ENCODE results near the gene GNB5.
"Not testable (repeated sequence)": the region's sequence is repeated elsewhere in the genome, so short reads cannot be mapped to it uniquely, and the experiment has no call there.

GNB5 gene

DNA sequence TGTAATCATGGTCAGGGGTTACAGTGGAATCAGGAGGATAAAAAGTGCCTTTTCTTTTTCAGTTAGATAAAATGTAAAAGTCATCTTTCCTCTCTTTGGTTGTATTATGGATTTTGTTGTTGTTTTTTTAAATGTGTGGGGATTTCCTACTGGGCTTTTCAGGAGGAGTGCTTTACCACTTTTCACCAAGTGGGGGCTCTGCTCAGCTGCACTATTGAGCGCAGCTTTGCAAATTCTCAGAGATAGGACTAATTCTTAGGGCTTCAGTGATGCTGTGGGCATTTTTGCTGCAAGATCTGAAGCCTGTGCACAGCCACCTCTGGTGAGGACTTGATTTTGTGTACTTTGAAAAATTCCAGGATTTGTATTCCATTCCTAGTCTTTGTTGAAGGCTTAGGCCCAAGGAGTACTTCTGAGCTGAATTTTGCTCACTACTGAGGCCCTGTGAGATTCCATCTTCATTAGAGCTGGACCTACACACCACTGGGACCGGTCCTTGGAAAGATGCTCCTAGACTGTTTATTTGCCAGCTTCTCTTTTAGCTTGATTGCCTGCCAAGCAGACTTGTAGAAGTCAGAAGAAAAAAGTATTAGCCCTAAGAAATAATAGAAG is 7.5 kb downstream of the GNB5 start:
- peaks cover 13% of the 10 kb centered on the region for H3K4me1 ChIP-seq (ENCODE audit: control insufficient read depth, insufficient read depth, low read length)
- no peaks in the 10 kb centered on the region for H3K27me3 ChIP-seq (ENCODE audit: control insufficient read depth in 1 of 2, insufficient read depth in 2 of 2, low read length in 2 of 2)
- no peaks in the 10 kb centered on the region for H3K9me3 ChIP-seq (ENCODE audit: control insufficient read depth in 2 of 2, low read length in 2 of 2)
- H3K4me3 ChIP-seq (ENCODE audit: low read length in 2 of 2): no peak overlapping the region
- H3K36me3 ChIP-seq (ENCODE audit: control insufficient read depth in 2 of 2, insufficient read depth in 2 of 2, low read length in 2 of 2): no peaks in the 10 kb centered on the region
- no peak overlapping the region for H3K27ac ChIP-seq (ENCODE audit: low read length)
- no peak overlapping the region for H3K9ac ChIP-seq (ENCODE audit: low read length in 2 of 2)

DNA sequence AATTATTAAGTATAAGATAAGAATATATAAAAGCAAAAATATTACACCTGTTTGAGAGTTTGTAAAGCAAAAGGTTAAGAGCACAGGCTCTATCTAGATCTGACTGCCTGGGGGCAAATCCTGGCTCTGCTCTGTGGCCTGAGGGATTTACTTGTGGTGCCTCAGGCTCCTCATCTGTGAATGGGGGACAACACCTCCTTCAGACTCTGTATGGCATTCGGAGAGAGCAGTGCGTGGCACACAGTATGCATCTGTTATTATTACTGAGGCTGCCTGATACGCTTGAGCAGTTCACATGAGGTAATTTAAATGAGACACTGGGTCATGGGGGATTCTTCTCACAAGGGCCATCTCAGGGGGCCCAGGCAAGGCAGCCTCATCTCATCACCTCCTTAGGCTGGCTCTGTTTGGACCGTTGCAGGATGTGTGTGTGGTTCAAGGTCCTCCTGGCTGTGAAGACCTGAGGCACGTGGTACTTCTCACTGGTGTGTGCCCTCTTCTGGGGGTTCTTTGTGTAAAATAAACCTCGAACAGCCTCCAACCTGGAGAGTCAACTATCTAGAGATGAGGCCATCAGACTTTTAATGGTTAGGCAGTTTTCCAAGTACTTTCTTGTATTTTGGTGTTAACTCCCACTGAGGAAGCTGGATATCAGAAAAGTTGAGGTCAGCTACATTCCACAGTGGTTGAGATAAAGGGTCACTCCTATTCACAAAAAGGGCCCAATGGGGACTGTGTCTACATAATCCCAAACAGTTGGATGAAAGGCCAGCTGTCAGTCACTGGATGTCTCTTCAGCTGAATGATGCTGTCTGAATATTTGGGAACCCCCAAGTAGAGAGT is 9.0 kb downstream of the GNB5 start:
- no peaks in the 10 kb centered on the region for H3K27me3 ChIP-seq (ENCODE audit: control insufficient read depth in 1 of 2, insufficient read depth in 2 of 2, low read length in 2 of 2)
- H3K27ac ChIP-seq (ENCODE audit: low read length): no peak overlapping the region
- peaks cover 15% of the 10 kb centered on the region for H3K4me1 ChIP-seq (ENCODE audit: control insufficient read depth, insufficient read depth, low read length)
- H3K9me3 ChIP-seq (ENCODE audit: control insufficient read depth in 2 of 2, low read length in 2 of 2): no peaks in the 10 kb centered on the region
- H3K36me3 ChIP-seq (ENCODE audit: control insufficient read depth in 2 of 2, insufficient read depth in 2 of 2, low read length in 2 of 2): no peaks in the 10 kb centered on the region
- no peak overlapping the region for H3K4me3 ChIP-seq (ENCODE audit: low read length in 2 of 2)
- H3K9ac ChIP-seq (ENCODE audit: low read length in 2 of 2): no peak overlapping the region

DNA sequence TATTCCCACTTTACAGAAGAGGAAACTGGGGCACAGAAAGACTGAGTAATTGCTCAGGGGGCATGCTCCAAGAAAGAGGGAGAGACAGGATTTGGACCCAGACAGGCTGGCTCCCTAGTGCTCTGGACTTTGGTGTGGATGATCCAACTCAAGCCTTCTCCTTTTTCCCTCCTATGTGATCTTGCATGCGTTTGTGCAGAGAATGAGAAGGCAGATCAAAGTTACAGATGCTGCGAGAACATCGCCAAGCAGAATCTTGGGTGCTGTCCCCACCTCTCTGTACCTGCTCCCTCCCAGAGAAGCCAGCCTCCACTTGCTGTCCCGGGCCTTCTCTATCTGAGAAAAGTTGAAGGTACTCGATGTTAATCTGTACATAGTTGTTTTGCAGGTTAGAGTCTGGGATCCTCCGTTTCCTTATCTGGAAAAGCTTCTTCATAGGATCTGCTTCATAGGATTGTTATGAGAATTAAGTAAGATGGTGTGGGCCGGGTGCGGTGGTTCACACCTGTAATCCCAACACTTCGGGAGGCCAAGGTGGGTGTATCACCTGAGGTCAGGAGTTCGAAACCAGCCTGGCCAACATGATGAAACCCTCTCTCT is 10.2 kb downstream of the GNB5 start:
- H3K27ac ChIP-seq (ENCODE audit: low read length): no peak overlapping the region
- no peaks in the 10 kb centered on the region for H3K27me3 ChIP-seq (ENCODE audit: control insufficient read depth in 1 of 2, insufficient read depth in 2 of 2, low read length in 2 of 2)
- H3K9ac ChIP-seq (ENCODE audit: low read length in 2 of 2): no peak overlapping the region
- peaks cover 15% of the 10 kb centered on the region for H3K4me1 ChIP-seq (ENCODE audit: control insufficient read depth, insufficient read depth, low read length)
- no peaks in the 10 kb centered on the region for H3K36me3 ChIP-seq (ENCODE audit: control insufficient read depth in 2 of 2, insufficient read depth in 2 of 2, low read length in 2 of 2)
- H3K4me3 ChIP-seq (ENCODE audit: low read length in 2 of 2): peak overlapping the region; percentile 86
- H3K9me3 ChIP-seq (ENCODE audit: control insufficient read depth in 2 of 2, low read length in 2 of 2): no peaks in the 10 kb centered on the region

DNA sequence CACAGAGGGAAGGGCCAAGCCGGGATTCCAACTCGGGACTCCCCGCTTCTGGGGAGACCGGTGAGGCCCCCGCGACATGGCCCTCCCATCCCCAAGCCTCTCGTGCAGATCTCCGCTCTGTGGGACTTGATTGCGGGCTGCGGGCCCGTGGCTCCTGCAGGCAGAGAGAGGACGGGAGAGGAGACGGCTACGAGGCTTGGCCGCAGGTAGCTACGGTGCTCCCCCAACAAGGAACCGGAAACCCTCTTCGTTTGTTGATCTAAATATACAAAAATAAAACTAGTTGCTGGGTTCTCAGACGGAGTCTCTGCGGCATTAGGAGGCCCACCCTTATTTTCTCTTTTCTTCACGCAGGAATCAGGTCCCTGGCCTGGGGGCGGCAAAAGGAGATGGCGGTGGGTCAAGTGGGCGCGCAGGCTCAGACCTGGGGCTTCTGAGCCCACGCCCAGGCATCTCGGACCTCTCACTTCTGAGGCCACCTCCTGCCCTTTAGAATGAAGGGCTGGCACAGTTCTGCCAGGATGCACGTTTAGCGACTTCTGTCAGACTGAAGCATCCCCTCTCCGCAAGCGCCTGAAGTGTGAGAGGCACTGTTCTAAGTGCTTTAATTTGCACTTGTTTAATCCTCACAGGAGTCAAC is 10.9 kb downstream of the GNB5 start:
- peak overlapping the region; percentile 86 for H3K4me3 ChIP-seq (ENCODE audit: low read length in 2 of 2)
- peak overlapping the region; percentile 64 for H3K27ac ChIP-seq (ENCODE audit: low read length)
- peaks cover 15% of the 10 kb centered on the region for H3K4me1 ChIP-seq (ENCODE audit: control insufficient read depth, insufficient read depth, low read length)
- H3K27me3 ChIP-seq (ENCODE audit: control insufficient read depth in 1 of 2, insufficient read depth in 2 of 2, low read length in 2 of 2): no peaks in the 10 kb centered on the region
- no peaks in the 10 kb centered on the region for H3K36me3 ChIP-seq (ENCODE audit: control insufficient read depth in 2 of 2, insufficient read depth in 2 of 2, low read length in 2 of 2)
- H3K9me3 ChIP-seq (ENCODE audit: control insufficient read depth in 2 of 2, low read length in 2 of 2): no peaks in the 10 kb centered on the region
- H3K9ac ChIP-seq (ENCODE audit: low read length in 2 of 2): peak overlapping the region; percentile 84 to 89

DNA sequence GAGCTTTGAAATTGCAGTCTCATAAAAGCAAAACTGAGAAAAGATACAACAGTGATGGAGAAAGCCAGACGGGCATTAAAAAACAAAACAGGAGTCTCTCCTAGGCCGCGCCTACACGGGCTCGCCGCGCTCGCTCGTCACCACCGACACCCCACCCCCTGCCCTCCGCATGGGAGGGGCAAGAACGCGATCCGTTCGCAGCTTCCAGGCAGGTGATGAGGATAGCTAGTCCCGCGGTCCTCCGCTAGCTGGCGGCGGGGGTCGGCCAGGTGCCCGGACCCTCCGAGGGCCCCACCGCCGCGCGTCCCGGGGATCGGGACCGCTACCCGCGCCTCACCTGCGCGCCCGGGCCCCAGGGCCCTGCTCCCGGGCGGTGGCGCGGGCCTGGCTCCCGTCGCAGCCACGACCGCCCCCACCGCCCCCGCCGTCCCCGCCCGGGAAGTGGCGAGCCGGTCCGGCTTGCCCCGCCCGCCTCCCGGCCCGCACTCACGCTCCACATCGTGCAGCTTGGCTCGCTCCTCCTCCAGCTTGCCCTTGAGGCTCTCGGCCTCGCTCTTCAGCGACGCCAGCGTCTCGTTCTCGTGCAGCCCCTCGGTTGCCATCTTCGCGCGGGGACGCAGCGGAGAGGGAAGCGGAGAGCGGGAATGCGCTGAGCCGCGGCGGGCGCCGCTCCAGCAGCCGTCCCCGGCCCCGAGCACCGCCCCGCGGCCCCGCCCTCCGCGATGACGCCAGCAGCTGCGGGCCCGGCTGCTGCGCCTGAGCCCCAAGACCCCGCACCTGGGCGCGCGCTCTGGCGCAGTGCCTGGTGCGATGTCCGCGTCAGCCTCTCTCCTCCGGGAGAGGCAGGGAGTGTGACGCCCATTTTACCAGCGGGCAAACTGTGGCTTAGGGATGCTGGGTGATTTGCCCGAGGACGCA is 11.7 kb downstream of the GNB5 start:
- peaks cover 15% of the 10 kb centered on the region for H3K4me1 ChIP-seq (ENCODE audit: control insufficient read depth, insufficient read depth, low read length)
- peak overlapping the region; percentile 86 for H3K4me3 ChIP-seq (ENCODE audit: low read length in 2 of 2)
- no peaks in the 10 kb centered on the region for H3K27me3 ChIP-seq (ENCODE audit: control insufficient read depth in 1 of 2, insufficient read depth in 2 of 2, low read length in 2 of 2)
- H3K9me3 ChIP-seq (ENCODE audit: control insufficient read depth in 2 of 2, low read length in 2 of 2): no peaks in the 10 kb centered on the region
- peak overlapping the region; percentile 64 for H3K27ac ChIP-seq (ENCODE audit: low read length)
- no peaks in the 10 kb centered on the region for H3K36me3 ChIP-seq (ENCODE audit: control insufficient read depth in 2 of 2, insufficient read depth in 2 of 2, low read length in 2 of 2)
- H3K9ac ChIP-seq (ENCODE audit: low read length in 2 of 2): peak overlapping the region; percentile 84 to 89

DNA sequence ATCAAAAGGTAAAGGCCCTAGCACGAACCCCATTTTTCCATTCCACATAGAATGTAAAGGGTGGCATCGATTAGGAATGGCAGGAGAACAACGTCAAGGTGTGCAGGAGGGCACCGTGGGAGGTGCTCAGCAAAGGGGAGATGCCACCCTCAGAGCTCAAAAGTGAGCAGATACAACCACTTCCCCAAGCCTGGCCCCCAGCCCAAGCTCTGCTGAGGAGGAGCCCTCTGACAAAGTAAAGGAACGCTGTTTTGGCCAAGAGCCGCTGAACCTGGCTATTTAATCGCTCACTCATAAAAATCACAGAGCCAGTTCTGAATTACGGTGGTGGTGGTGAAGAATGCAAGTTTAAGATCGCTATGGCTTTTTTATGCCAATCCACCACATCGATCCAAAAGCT is 12.4 kb downstream of the GNB5 start:
- no peaks in the 10 kb centered on the region for H3K36me3 ChIP-seq (ENCODE audit: control insufficient read depth in 2 of 2, insufficient read depth in 2 of 2, low read length in 2 of 2)
- peak overlapping the region; percentile 84 to 89 for H3K9ac ChIP-seq (ENCODE audit: low read length in 2 of 2)
- H3K4me3 ChIP-seq (ENCODE audit: low read length in 2 of 2): peak overlapping the region; percentile 86
- H3K27ac ChIP-seq (ENCODE audit: low read length): peak overlapping the region; percentile 64
- no peaks in the 10 kb centered on the region for H3K27me3 ChIP-seq (ENCODE audit: control insufficient read depth in 1 of 2, insufficient read depth in 2 of 2, low read length in 2 of 2)
- no peaks in the 10 kb centered on the region for H3K9me3 ChIP-seq (ENCODE audit: control insufficient read depth in 2 of 2, low read length in 2 of 2)
- H3K4me1 ChIP-seq (ENCODE audit: control insufficient read depth, insufficient read depth, low read length): peaks cover 15% of the 10 kb centered on the region

DNA sequence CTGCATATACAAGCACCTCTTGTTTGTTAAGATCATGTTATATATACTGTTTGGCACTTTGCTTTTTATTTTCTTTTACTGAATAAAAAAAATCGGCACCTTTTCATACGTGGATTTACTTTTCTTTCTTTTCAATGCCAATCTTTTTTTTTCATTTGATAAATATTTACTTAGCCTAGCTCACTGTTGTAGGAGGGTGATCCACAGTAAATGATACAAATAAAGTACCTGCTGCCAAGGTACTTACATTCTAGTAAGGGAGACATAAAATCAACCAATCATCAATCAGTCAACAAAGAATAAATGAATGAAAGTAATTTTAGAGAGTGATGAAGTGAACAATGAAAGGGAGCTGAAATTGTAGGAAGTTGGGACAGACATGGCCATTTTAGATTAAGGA is 18.3 kb downstream of the GNB5 start:
- no peak overlapping the region for H3K9ac ChIP-seq (ENCODE audit: low read length in 2 of 2)
- H3K4me3 ChIP-seq (ENCODE audit: low read length in 2 of 2): no peak overlapping the region
- no peak overlapping the region for H3K27ac ChIP-seq (ENCODE audit: low read length)
- H3K36me3 ChIP-seq (ENCODE audit: control insufficient read depth in 2 of 2, insufficient read depth in 2 of 2, low read length in 2 of 2): no peaks in the 10 kb centered on the region
- H3K27me3 ChIP-seq (ENCODE audit: control insufficient read depth in 1 of 2, insufficient read depth in 2 of 2, low read length in 2 of 2): no peaks in the 10 kb centered on the region
- H3K9me3 ChIP-seq (ENCODE audit: control insufficient read depth in 2 of 2, low read length in 2 of 2): no peaks in the 10 kb centered on the region
- no peaks in the 10 kb centered on the region for H3K4me1 ChIP-seq (ENCODE audit: control insufficient read depth, insufficient read depth, low read length)

DNA sequence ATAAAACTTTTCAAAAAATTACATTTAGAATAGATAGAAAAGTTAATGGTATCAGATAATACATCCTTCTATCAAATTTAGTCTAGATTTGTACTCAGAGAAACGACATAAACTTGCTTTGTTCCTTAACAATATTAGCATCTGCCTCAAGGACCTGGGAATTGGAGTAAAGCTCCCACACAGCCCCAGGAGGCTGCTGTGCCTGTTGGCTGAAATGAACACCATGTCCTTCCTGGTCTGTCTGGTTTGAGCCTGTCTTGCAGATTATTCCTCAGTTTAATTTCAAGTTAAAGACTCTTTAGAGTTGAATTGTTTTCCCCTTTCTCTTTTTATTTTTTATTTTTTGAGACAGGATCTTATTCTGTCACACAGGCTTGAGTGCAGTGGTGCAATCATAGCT is 19.4 kb downstream of the GNB5 start:
- no peaks in the 10 kb centered on the region for H3K4me1 ChIP-seq (ENCODE audit: control insufficient read depth, insufficient read depth, low read length)
- H3K9me3 ChIP-seq (ENCODE audit: control insufficient read depth in 2 of 2, low read length in 2 of 2): no peaks in the 10 kb centered on the region
- no peaks in the 10 kb centered on the region for H3K36me3 ChIP-seq (ENCODE audit: control insufficient read depth in 2 of 2, insufficient read depth in 2 of 2, low read length in 2 of 2)
- H3K9ac ChIP-seq (ENCODE audit: low read length in 2 of 2): no peak overlapping the region
- H3K27ac ChIP-seq (ENCODE audit: low read length): no peak overlapping the region
- H3K4me3 ChIP-seq (ENCODE audit: low read length in 2 of 2): no peak overlapping the region
- no peaks in the 10 kb centered on the region for H3K27me3 ChIP-seq (ENCODE audit: control insufficient read depth in 1 of 2, insufficient read depth in 2 of 2, low read length in 2 of 2)

DNA sequence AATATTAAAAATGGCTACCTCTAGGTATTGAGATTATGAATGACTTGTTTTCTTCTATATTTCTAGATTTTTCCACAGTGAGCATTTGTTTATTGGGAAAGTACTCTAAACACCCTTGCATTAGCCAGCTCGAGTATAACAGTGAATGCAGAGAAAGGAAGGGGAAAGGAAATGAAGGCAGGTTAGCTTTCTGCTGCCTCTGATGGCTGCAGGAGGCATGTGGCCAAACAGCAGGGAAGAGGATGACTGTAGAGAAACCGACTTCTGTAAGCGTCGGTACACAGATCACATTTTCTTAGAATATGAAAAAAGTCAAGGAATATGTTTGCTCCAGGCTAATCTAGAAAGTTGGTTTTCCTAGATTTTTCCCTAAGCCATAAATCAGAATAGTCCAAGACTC is 19.8 kb downstream of the GNB5 start:
- H3K27me3 ChIP-seq (ENCODE audit: control insufficient read depth in 1 of 2, insufficient read depth in 2 of 2, low read length in 2 of 2): no peaks in the 10 kb centered on the region
- no peaks in the 10 kb centered on the region for H3K9me3 ChIP-seq (ENCODE audit: control insufficient read depth in 2 of 2, low read length in 2 of 2)
- H3K4me1 ChIP-seq (ENCODE audit: control insufficient read depth, insufficient read depth, low read length): no peaks in the 10 kb centered on the region
- H3K36me3 ChIP-seq (ENCODE audit: control insufficient read depth in 2 of 2, insufficient read depth in 2 of 2, low read length in 2 of 2): no peaks in the 10 kb centered on the region
- no peak overlapping the region for H3K4me3 ChIP-seq (ENCODE audit: low read length in 2 of 2)
- no peak overlapping the region for H3K9ac ChIP-seq (ENCODE audit: low read length in 2 of 2)
- no peak overlapping the region for H3K27ac ChIP-seq (ENCODE audit: low read length)

DNA sequence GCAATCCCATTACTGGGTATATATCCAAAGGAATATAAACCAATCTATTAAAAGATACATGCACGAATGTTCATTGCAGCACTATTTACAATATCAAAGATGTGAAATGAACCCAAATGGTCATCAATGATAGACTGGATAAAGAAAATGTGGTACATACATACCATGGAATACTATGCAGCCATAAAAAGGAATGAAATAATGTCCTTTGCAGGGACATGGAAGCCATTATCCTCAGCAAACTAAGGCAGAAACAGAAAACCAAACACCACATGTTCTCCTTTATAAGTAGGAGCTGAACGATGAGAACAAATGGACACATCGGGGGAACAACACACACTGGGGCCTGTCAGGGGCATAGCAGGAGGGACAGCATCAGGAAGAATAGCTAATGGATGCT is 21.0 kb downstream of the GNB5 start:
- not testable (repeated sequence) for H3K4me1 ChIP-seq (ENCODE audit: control insufficient read depth, insufficient read depth, low read length); H3K36me3 ChIP-seq (ENCODE audit: control insufficient read depth in 2 of 2, insufficient read depth in 2 of 2, low read length in 2 of 2); H3K9me3 ChIP-seq (ENCODE audit: control insufficient read depth in 2 of 2, low read length in 2 of 2); H3K27me3 ChIP-seq (ENCODE audit: control insufficient read depth in 1 of 2, insufficient read depth in 2 of 2, low read length in 2 of 2); H3K27ac ChIP-seq (ENCODE audit: low read length); H3K4me3 ChIP-seq (ENCODE audit: low read length in 2 of 2); H3K9ac ChIP-seq (ENCODE audit: low read length in 2 of 2)

Measured in stomach smooth muscle (tissue), 2 donors.